ENCODE data around the gene SLC29A4. TPM values are rescaled to one million over a fixed set of nuclear protein-coding genes. Genes with fewer than 3 reads are reported as not detected.

SLC29A4 gene
- polyA plus RNA-seq, 3 donors: 15.9 to 24.1 (median 17.4) TPM

GRCh38 chr7:5350174-5350463 is 67.4 kb downstream of the SLC29A4 start:
- DNase-seq (ENCODE audit: low read depth in 3 of 3, low spot score in 2 of 3): no peak

DNA sequence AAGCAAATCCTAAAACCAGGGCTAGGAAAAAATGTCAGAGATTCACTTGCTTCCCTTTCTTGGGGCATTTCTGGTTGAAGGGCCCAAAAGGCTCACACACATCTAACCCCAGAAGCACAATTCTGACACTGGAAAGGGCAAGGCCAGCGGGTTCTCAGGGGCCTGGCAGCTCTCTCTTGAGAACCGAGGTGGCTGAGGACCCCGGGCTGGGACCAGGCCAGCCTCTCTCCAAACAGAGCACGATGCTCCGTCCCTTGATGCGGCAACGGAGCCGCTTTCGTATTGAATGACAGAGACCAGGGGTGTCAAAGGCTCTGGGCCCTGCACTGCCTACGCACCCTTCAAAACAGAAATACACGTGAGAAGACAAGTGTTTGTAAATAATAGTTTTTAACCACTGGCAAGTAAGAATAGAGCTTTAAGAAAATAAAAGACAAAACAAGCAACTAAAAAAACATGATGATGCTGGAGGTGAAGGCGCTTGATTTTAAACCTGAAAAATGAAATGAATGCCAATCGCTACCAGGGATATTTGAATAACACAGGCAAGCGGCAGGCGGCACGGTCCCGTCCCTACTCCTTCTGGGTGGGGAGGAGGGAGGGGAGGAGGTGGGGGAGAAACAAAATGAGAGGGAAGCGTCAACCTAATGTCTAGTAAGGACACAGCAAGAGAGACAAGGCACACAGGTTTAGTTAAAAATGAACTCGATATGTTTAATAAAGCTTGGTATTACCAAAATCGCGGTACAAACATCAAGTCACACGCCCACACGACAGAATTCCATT is 68.0 kb downstream of the SLC29A4 start:
- DNase-seq (ENCODE audit: low read depth in 3 of 3, low spot score in 2 of 3): no peak

DNA sequence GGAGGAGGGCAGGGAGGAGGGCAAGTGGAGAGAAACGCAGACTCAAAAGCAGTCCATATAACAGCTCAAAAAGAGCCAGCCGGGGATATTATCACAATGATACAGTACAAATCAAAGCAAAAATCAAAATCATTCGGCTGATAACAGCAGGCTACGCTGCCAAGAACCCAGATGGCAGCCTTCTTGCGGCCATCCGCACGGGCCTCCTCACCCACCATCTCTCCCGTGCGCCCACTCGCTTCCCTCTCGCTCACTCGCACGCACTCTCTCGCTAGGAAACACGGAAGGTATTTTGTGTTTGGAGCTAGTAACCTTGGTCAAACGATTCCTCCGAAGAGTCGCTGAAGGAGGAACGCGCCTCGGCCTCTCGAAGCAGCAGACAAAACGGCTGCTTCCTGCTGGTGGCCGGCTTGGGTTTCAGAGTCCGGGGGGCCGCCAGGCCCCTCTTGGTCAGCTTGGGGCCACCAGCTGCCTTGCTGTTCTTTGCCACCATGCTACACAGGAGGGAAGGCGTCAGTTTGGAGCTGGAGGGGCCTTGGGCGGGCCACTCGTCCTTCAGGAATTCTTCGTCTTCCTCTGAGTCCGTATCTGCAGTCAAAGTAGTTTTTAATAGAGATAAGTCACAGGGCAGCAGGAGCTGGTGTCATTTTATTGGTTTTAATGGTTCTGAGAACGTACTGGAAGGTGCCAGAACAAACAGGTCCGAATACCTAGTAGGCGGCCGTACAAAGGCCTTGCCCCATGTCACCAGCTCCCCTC is 68.9 kb downstream of the SLC29A4 start:
- DNase-seq (ENCODE audit: low read depth in 3 of 3, low spot score in 2 of 3): no peak

GRCh38 chr7:5352440-5353010 is 69.8 kb downstream of the SLC29A4 start:
- DNase-seq (ENCODE audit: low read depth in 3 of 3, low spot score in 2 of 3): no peak

DNA sequence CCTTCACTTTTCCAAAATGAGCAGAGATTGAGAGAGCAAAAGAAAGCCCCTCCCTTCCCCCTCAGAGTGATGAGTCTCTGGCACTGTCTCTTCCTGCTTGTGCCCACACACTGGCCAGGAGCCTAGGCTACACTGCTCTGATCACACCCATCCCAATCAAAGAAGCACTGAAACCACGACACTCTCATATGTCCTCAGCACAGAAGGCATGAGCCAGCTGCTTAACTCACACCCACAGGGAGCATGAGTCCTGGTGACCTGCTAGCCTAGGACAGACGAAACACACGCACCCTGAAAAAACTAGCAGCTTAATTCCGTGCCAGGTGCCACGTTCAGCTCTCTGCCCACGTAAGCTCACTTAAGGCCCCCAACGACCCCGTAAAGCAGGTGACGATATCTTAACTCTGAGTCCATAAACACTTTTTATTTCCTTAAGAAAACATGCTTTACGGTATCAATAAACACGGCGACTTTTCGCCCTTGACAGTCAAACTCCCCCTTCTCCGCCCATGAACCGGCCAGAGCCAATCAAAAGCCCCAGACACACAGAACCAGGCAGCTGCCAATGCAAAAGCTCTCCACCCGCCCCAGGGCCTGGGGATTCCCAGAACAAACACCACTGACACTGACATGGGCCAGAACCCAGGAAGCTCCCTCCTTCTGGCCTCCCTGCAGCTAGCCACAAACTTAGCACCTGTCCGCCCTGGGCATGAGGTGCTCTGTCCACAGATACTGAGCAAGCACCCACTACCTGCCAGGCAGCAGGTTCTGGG is 71.9 kb downstream of the SLC29A4 start:
- DNase-seq (ENCODE audit: low read depth in 3 of 3, low spot score in 2 of 3): no peak

Other genes with a start within 250 kb of the SLC29A4 start
- gene RBAK, start 237.1 kb upstream of the SLC29A4 start, polyA plus RNA-seq (ENCODE audit: insufficient read length in 3 of 3): 10 to 100 TPM; 21.0 to 25.0 (median 23.7) TPM
- gene WIPI2, start 92.7 kb upstream of the SLC29A4 start, polyA plus RNA-seq (ENCODE audit: insufficient read length in 3 of 3): 10 to 100 TPM; 65.8 to 73.1 (median 71.6) TPM
- 100 to 1,000 TPM in 1 of 3 donors, 10 to 100 TPM in 2; 89.2 to 111 (median 99.0) TPM for gene TNRC18, start 140.9 kb downstream of the SLC29A4 start, polyA plus RNA-seq (ENCODE audit: insufficient read length in 3 of 3)
- gene FBXL18, start 230.9 kb downstream of the SLC29A4 start, polyA plus RNA-seq (ENCODE audit: insufficient read length in 3 of 3): 1 to 10 TPM; 2.9 to 4.1 (median 3.4) TPM
- gene ACTB, start 247.7 kb downstream of the SLC29A4 start, polyA plus RNA-seq (ENCODE audit: insufficient read length in 3 of 3): 1,000 to 10,000 TPM; 3,257 to 3,480 (median 3,355) TPM